GM19043 (cell line): ENCODE results near the gene PNKD.
"Not testable (repeated sequence)": the region's sequence is repeated elsewhere in the genome, so short reads cannot be mapped to it uniquely, and the experiment has no call there.

Source experiments
- ATAC-seq: cut with Tn5 transposase; IDR thresholded peaks from one replicate; pipeline ENCODE4 v1.9.1; 2021; ENCODE audit warnings: low read depth; ENCODE audit not compliant: unreplicated experiment

PNKD gene

DNA sequence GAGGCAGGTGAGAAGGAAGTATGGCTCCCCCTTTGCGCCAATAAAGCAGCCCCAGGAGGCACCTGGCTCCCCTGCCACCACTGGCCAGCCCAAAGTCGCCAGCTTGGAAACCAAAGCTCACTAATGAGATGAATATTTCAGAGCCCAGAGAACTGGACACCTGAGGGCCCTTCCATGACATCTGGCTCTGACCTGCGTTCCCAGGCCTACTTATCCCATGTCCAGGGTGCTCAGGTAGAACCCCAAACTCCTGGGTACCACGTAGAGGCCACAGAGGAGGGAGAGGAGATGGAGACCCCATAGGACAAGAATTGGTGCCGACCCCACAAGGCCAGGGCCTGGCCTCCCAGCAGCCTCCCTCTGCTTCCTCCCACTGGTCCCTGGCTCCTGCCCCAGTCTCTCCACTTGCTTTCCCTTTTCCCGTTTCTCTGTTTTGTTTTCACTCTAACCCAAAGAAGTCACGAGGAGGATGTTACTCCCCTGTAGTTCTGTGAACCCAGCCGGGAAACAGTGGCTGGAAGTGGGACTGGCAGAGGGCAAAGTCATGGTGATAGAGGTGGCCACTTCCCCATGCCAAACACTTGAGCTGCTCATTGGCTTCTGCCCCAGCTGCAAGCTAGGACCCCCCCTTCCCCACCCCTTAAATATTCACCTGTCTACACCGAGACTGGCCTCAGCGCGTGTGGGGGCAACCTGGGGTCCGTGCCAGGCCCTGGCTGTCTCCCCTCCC, 21.2 kb downstream of the PNKD start:
- no peak for ATAC-seq

DNA sequence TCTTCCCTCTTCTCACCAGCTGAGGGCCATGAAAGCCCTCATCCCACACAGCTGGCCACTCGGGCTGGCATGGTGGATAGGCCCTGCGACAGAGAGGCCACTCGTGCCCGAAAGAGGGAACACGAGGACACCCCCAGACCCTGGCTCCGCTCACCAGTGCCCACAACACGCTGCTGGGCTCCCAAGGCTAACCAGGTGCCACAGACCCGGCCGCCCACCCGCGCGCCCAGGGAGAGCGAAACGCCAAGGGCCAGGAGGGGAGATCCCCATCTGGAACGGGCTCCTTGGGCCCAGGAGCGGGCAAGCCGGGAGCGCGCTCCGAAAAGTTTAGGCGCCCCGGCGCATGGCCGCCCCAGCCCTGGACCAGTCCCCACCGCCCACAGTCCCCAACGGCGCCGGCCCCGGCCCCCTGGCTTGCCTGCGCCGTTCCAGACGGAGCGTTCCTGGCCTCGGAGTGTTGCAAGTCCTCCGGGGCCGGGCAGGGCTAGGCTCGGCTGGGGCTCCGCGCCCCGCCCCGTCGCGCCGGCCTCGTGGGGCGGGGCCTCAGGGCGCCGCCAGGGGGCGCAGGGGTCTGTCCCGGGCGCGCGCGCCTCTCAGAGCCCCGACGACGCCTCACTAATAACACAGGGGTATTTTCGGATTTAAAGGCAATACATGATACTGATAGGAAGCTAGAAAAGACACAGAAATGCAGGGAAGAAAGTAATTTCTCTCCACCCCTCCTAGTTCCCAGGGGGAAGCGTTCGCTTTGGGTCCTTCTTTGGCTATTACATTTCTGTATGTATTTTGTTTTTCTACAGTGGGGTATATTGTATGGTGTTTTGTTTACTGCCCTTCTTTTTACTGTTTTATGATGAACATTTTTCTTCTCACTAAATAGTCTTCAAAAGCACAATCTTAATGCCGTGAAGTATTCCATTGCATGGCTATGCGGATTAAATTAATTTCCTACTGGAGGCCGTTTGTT, 22.0 kb downstream of the PNKD start, which contains the start of gene TMBIM1:
Gene TMBIM1 (minus strand): TSS at position 456 of the 967 bp plus-strand sequence. CDS start 10,362 bp downstream, outside the sequence.
- ATAC-seq = peak; percentile 54

DNA sequence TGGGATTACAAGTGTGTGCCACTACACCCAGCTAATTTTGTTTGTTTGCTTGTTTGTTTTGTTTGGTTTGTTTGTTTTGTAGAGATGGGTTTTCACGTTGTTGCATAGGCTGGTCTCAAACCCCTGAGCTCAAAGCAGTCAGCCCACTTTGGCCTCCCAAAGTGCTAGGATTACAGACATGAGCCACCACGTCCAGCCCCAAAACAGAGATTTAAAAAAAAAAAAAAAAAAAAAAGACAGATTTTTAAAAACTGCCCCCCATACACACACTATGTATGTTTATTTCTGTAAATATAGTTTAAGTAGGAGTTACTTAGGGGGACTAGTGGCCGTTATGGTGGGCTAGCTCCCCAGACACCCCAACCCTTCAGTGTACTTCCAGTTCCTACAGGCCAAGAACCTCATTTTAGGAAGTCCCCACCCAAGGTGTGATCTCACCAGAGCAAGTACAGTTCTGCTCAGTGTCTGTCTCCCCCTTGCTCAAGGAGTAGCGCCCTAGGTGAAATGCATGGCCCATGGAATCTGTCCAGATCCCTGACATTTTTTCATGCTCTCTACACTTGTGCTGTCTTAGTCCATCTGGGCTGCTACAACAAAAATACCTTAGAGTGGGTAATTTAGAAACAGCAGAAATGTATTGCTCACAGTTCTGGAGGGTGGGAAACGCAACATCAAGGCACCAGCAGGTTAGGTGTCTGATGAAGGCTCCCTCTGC, 23.6 kb downstream of the PNKD start:
- no peak for ATAC-seq

DNA sequence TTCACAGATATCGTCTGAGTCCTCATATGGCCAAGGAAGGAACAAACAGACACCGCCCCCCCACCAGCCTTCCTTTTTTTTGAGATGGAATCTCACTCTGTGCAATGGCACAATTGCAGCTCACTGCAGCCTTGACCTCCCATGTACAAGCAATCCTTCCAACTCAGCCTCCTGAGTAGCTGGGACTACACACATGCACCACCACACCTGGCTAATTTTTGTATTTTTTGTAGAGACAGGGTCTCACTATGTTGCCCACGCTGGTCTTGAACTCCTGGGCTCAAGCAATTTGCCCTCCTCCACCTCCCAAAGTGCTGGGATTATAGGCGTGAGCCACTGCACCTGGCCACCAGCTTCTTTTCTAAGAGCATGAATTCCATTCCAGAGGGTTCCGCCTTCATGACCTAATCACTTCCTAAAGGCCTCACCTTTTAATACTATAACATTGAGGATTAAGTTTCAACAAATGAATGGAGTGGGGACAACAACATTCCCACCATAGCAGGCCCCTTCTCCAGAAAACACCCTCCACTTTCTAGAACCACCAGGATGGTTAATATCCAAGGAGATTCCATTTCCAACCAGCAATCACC, 24.2 kb downstream of the PNKD start:
- ATAC-seq = no peak

DNA sequence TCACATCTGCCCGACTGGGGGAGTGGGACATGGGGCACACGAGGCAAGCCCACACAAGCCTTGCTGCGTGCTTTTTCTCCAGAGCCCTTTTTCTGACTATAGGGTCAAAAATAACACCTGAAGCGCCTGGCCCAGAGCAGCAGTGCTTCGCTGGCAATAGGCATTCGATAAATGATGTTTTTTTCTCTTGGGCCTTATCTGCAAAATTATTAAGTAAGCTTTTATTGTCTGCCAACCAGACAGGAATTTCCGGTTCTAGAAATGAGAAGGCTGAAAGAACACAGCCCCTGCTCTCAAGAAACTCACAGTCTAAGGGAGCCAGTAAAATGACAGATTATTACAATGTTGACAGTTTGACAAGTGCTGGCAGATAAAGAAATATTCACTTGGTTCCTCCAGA, 24.7 kb downstream of the PNKD start:
- no peak for ATAC-seq

DNA sequence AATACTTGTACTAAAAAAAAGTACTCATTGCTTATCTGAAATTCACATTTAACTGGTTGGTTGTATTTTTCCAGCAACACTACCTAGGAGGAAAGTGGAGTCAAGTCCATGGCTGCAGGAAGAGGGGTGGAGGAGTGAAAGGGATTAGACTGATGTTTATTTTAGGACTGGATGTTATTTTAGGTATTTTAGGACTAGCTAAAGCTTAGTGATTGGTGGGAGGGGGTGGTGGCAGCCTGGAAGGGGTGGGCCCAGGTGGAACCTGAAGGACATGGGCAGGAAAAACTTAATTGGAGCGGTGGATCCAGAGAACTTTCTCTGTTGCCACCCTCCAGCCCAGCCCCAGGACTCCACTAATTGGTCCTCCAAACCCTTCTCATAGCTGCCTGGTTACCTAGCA, 25.9 kb downstream of the PNKD start:
- no peak for ATAC-seq

DNA sequence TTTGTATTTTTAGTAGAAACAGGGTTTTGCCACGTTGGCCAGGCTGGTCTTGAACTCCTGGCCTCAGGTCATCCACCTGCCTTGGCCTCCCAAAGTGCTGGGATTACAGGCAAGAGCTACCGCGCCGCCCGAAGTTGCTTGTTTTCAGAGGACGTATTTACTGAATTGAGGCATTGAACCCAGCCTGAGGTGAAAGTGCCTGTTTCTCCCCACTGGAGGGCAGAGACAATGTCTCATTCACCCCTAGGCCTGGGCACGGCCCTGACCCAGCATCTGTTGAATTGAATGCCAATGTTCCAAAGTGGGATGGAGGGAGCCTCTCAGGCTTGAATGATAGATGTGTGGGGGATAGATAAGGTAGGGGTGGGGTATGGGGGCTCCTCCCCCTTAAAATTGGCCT, 26.5 kb downstream of the PNKD start:
- ATAC-seq = no peak

DNA sequence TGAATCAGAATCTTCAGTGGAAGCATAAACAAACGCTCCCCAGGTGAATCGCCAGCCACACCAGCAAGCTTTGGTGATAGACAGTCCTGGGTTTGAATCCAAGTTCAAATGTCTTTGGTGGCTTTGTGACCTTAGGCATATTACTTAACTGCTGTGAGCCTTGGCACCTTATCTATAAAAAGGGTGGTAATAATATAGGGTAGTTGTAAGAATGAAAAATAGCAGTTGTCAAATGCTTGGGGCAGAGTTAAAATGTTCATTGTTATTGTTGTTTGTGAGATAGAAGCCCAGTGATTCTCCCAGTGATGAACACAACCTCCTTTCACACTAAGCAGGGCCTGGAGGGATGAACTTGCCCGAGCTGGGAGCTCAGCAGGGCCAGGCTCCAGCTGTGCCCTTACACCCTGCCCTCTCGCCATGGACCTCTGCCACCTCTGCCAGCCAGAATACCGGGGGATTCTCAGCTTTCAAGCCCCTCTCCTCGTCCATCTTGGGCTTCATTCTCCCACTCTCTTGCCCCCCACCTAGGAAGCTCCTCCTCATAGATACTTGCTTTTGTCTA, 28.1 kb downstream of the PNKD start:
- ATAC-seq = no peak

DNA sequence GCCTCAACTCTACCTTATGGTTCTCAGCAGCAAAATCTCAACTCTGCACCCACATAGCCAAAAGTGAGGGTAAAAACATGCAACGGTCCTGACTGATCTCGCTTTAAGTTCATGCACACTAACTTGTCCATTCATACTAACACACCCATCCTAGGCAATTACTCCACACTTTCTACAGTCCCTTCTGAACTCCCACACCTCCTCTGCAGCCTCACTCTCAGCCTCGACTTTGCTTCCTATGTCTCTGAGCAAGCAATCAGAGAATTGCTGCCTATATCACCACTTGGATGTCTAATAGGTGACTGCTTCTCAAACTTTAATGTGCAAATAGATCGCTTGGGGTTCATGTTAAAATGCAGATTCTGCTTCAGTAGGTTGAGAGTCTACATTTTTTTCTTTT, 29.8 kb downstream of the PNKD start:
- ATAC-seq = no peak

DNA sequence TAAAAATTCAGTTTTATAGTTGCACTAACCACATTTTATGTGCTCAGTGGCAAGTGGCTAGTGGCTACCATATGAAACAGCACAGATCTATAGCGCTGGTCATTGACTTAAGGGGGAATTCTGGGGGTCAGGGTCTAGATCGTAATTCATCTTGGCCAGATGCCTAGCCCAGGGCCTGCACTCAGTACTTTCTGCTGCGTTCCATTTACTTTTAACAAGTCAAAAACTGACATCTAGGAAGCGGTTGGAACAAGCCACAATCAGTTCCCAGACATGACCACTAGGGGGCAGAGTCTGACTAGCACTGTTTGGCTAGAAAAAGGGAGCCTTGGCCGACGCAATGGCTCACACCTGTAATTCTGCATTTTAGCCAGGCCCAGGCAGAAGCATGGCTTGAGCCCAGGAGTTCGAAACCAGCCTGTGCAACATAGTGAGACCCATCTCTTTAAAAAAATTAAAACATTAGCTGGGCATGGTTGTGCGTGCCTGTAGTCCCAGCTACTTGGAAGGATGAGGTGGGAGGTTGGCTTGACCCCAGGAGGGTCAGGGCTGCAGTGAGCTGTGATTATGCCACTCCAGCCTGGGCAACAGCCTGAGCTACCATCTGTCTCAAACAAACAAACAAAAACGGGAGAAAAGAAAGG, 31.0 kb downstream of the PNKD start:
- no peak for ATAC-seq

DNA sequence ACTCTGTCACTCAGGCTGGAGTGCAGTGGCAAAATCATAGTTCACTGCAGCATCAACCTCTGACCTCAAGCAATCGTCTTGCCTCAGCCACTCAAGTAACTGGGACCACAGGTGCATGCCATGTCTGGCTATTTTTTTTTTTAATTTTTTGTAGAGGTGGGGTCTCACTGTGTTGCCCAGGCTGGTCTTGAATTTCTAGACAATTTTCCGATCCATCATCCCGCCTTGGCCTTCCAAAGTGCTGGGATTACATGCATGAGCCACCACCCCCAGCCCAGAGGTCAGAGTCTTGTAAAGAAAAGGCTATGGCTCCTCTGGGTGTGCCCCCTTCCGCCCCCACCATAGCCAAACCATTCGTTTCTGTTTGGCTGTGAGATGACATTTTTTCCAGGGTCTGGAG, 35.1 kb downstream of the PNKD start:
- no peak for ATAC-seq

DNA sequence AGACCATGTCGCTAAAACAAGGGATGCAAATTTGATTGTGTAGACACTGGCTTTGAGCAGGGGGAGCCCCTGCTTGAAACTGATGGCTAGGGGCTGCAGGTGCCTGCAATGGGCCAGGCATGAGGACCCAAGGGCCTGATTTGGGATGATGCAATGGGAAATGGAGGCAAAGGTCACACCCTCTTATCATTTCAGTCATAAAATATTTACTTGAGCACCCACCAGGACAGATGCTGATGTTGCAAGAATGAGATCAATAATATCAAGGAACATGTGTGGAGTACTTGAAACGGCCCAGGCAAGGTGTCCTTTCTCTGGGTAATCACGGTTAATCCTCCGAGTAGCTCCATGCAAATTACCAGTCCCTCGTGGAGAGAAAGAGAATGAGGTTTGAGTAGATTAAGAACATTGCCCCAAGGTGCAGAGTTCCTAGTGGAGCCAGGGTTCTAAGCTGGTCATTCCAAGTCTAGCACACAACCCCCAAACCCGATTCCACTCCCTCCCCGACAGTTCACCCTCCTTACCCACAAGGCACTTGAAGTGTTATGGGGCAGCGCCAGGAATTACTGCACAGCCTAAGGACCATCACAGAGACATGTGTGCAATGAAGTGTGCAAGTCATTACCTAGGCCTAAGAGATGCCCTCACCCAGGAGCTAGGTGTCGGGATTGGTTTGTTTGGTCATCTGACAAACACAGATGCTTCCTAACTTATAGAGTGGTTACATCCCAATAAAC, 36.0 kb downstream of the PNKD start:
- no peak for ATAC-seq

DNA sequence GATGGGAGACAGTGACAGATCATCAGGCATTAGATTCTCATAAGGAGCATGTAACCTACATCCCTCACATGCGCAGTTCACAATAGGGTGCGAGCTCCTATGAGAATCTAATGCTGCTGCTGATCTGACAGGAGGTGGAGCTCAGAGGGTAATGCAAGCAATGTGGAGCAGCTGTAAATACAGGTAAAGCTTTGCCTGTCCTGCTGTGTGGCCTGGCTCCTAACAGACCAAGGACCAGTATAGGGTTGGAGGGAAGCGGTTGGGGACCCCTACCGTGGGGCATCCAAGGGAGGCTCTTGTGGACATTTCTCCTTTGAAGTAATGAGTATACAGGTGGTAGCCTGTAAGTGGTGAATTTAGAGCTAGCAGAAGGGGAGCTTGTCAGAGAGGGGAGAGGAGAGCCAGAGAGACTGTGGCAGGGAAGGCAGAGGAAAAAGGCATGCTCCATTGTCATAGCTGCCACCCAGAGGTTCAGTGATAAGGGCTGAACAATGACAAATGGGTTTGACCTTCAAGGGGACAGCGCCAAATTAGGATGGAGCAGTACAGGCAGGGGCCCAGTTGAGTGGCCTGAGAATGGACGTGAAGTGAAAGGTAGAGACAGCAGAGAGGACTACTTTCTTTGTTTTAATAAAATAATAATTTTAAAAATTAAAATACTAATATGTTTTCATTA, 37.2 kb downstream of the PNKD start:
- ATAC-seq = no peak

DNA sequence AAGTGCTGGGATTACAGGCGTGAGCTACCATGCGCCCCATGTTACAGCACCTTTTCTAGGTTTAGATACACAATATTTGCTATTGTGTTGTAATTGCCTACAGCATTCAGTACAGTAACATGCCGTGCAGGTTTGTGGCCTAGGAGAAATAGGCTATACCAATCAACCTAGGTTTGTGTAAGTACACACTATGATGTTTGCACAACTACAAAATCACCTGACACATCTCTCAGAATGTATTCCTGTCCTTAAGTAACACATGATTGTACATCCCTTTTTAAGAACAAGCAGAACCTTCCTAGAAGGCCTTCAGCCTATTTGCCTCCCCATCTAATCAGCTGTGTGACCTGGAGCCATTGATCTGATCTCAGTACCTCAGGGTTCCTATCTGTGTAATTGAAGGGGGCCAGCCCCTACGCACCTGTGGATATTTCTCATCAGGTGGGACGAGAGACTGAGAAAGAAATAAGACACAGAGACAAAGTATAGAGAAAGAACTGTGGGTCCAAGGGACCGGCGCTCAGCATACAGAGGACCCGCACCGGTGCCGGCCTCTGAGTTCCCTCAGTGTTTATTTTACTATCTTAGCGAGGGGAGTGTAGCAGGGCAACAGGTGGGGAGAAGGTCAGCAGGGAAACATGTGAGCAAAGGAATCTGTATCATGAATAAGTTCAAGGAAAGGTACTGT, 40.7 kb downstream of the PNKD start:
- ATAC-seq = no peak

DNA sequence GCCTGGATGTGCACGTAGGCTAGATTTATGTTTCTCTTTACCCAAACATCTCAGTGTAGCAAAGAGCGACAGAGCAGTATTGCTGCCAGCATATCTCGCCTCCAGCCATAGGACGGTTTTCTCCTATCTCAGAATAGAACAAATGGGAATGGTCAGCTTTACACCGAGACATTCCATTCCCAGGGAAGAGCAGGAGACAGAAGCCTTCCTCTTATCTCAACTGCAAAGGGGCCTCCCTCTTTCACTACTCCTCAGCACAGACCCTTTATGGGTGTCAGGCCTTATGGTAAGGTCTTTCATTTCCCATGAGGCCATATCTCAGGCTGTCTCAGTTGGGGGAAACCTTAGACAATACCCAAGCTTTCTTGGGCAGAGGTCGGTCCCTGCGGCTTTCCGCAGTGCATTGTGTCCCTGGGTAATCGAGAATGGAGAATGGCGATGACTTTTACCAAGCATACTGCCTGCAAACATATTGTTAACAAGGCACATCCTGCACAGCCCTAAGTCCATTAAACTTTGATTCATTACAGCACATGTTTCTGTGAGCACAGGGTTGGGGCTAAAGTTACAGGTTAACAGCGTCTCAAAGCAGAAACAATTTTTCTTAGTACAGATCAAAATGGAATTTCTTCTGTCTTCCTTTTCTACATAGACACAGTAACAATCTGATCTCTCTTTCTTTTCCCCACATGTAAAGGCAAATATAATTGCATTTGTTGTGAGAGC, 41.4 kb downstream of the PNKD start:
- ATAC-seq = not testable (repeated sequence)

DNA sequence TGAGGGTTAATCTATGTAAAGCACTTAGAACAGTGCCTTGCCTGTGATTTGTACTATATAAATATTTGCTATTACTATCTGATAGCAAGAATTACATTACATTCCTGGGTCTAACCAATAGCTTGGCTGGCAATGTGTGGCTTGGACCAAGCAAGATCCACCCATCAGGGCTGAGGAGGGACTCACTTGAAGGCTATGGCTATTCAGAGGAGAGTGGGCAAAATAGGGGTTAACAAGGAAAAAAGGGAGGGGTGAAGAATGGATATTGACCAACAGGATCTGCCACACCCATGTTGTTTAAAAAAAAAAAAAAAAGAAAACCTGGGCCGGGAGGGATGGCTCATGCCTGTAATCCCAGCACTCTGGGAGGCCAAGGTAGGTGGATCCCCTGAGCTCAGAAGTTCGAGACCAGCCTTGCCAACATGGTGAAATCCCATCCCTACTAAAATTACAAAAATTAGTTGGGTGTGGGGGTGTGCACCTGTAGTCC, 42.0 kb downstream of the PNKD start:
- ATAC-seq = no peak

DNA sequence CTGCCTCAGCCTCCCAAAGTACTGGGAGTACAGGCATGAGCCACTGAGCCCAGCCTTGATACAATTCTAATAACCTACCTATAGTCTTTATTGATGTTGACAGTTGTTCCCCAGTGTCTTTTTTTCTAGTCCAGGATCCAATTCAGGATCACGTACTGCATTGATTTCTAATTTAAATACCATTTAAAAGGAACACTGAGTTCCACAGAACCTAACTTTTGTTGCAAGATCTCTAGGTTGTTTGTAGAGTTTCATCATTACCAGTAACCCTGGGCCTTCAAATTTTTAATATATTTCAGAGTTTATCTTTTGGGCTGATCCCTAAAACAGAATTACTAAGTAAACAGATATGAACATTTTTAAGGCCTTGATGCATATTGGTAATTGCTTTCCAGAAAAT, 43.0 kb downstream of the PNKD start:
- ATAC-seq = no peak
